Karpas-422 (cell line): ENCODE results near the gene ATXN1. TPM values are rescaled to one million over a fixed set of nuclear protein-coding genes. Genes with fewer than 3 reads are reported as not detected.
"Not testable (repeated sequence)": the region's sequence is repeated elsewhere in the genome, so short reads cannot be mapped to it uniquely, and the experiment has no call there.

Experiments
- DNase-seq: peaks from one replicate; pipeline ENCODE4 v3.0.0-alpha.2; 2015
- H2AFZ ChIP-seq: fragments of 200-600 bp; sonication (generic); 2 replicates; pipeline ENCODE4 v1.6.1; 2014; ENCODE audit warnings: antibody characterized with exemption, low read length, mixed read lengths
- H3K27ac ChIP-seq: fragments of 200-600 bp; sonication (generic); 2 replicates; pipeline ENCODE4 v1.5.1; 2014; ENCODE audit warnings: mild to moderate bottlenecking, low read length, moderate library complexity
- H3K27me3 ChIP-seq: fragments of 200-600 bp; sonication (generic); 2 replicates; pipeline ENCODE4 v1.6.1; 2014; ENCODE audit warnings: low read length, mixed read lengths
- H3K36me3 ChIP-seq: fragments of 200-600 bp; sonication (generic); 2 replicates; pipeline ENCODE4 v1.6.1; 2014; ENCODE audit warnings: low read length, mixed read lengths; ENCODE audit not compliant: insufficient read depth
- H3K4me1 ChIP-seq: fragments of 200-600 bp; sonication (generic); 2 replicates; pipeline ENCODE4 v1.6.1; 2014; ENCODE audit warnings: mild to moderate bottlenecking, low read length, mixed read lengths
- H3K4me2 ChIP-seq: fragments of 200-600 bp; sonication (generic); 2 replicates; pipeline ENCODE4 v1.6.1; 2014; ENCODE audit warnings: low read length, low read depth, mild to moderate bottlenecking; ENCODE audit not compliant: poor library complexity, severe bottlenecking
- H3K4me3 ChIP-seq: fragments of 200-600 bp; sonication (generic); 2 replicates; pipeline ENCODE4 v1.5.1; 2014; ENCODE audit warnings: mild to moderate bottlenecking, antibody characterized with exemption, low read length, mixed read lengths
- H3K79me2 ChIP-seq: fragments of 200-600 bp; sonication (generic); 2 replicates; pipeline ENCODE4 v1.6.1; 2014; ENCODE audit warnings: mild to moderate bottlenecking, low read length, mixed read lengths
- H3K9ac ChIP-seq: fragments of 200-600 bp; sonication (generic); 2 replicates; pipeline ENCODE4 v1.6.0; 2014; ENCODE audit warnings: low read length
- H3K9me2 ChIP-seq: fragments of 200-600 bp; sonication (generic), shearing (Covaris generic); replicated peaks from 2 replicates; pipeline ENCODE4 v1.6.0; 2014; ENCODE audit warnings: mild to moderate bottlenecking, low read length, moderate library complexity; ENCODE audit not compliant: insufficient read depth
- H3K9me3 ChIP-seq: fragments of 300-700, 200-600 bp; sonication (generic); 2 replicates; pipeline ENCODE4 v1.6.1; 2014; ENCODE audit warnings: low read length, mixed read lengths
- H4K20me1 ChIP-seq: fragments of 200-600 bp; sonication (generic); 2 replicates; pipeline ENCODE4 v1.6.1; 2014; ENCODE audit warnings: mild to moderate bottlenecking, antibody characterized with exemption, low read length, low read depth; ENCODE audit not compliant: insufficient read depth
- total RNA-seq: library from RNA; depleted of rRNA; stranded (reverse); fragments of >200 nt; shearing (Covaris generic); gene quantifications from 2 replicates; pipeline ENCODE4 v1.2.3, GENCODE V29; 2014; ENCODE audit warnings: low replicate concordance

Gene ATXN1
- total RNA-seq, 1 experiment from 2014 or later, result 0.37 TPM

DNA sequence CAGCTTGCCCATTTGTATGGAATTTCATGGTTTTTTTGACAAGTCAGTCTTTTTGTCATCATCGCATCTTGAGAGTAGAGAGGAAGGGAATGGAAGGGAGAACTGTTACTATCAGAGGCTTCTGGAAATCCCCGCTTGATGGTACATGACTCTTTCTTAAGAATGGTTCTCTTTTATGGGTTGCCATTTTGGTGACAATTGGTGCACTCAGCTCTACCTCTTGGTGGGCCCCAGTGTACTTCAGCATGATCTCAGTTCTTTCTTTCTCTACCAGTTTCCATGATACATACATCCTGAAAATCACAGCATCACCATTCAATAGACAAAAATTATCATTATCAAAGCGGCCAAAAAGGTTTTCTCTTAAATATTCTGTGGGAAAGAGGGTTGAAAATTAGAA, 147.1 kb downstream of the ATXN1 start:
- not testable (repeated sequence) for H3K27ac ChIP-seq, H3K9me3 ChIP-seq, DNase-seq

DNA sequence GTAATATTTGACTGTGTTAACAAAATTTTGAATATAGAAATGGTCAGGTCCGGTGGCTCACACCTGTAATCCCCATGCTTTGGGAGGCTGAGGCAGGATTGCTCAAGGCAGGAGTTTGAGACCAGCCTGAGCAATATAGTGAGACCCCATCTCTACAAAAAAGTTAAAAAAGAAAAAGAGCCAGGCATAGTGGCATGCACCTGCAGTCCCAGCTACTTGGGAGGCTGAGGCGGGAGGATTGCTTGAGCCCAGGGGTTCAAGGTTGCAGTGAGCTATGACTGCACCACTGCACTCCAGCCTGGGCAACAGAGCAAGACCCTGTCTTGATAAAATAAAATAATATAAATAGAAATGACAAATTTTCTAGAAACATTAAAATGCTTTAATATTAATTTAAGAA, 147.8 kb downstream of the ATXN1 start:
- not testable (repeated sequence) for H3K27ac ChIP-seq, H2AFZ ChIP-seq, H3K27me3 ChIP-seq, H3K9me2 ChIP-seq, H3K36me3 ChIP-seq, H3K4me1 ChIP-seq, H3K79me2 ChIP-seq, DNase-seq, H3K9ac ChIP-seq, H3K4me2 ChIP-seq, H3K4me3 ChIP-seq, H3K9me3 ChIP-seq, H4K20me1 ChIP-seq

More for the DNA sequence above, 147.1 kb downstream of the ATXN1 start:
- H3K9ac ChIP-seq, H3K4me1 ChIP-seq, H3K27me3 ChIP-seq, H3K4me2 ChIP-seq, H3K36me3 ChIP-seq, H3K4me3 ChIP-seq, H3K9me2 ChIP-seq, H4K20me1 ChIP-seq, H3K79me2 ChIP-seq, H2AFZ ChIP-seq: not testable (repeated sequence)

DNA sequence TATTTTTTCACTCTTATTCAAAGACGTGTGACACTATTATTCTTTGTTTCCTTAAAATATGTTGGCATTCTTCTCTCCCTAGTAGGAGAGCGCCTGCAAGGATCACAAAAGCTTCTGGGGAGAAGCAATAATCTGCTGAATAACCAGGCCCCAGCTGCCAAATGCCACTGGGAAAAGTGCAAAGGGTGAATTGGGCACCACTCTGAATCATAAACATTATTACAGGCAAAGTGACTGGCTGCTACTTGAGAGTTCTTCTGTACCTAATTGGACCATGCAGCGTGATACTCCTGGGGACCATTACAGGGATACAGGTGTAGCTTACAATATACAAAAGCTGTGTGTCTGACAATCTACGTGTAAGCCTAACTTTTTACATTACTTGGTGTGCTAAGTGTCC, 152.8 kb downstream of the ATXN1 start:
- no peaks in the 10 kb centered on the region for H4K20me1 ChIP-seq
- H3K4me1 ChIP-seq, result no peaks in the 10 kb centered on the region
- no peaks in the 10 kb centered on the region for H3K36me3 ChIP-seq
- no peak overlapping the region for H3K4me3 ChIP-seq
- no peak overlapping the region for H3K9ac ChIP-seq
- no peaks in the 10 kb centered on the region for H3K9me3 ChIP-seq
- no peaks in the 10 kb centered on the region for H3K79me2 ChIP-seq
- H3K27ac ChIP-seq, result no peak overlapping the region
- DNase-seq, result no peak
- H3K27me3 ChIP-seq, result no peaks in the 10 kb centered on the region
- no peak overlapping the region for H3K4me2 ChIP-seq
- H2AFZ ChIP-seq, result no peak overlapping the region
- H3K9me2 ChIP-seq, result no peaks in the 10 kb centered on the region

DNA sequence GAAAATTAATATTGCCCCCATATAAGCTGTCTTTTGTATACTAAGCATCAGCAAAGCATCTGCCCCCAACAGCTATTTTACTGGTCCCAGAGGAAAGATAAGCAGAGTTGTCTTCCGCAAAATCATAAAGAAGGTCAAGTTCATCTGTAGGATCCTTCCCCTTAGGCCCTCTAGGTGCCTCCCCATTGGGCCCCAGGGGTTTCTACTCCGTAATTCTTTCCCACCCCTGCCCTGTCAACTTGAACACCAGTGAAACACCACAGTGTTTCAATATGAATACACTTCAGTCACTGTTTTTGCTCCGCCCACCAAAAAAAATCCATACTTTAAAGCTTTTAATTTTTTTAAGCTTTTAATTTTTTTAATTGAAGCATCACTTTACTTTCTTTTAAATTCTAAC, 159.2 kb downstream of the ATXN1 start:
- Histone ChIP-seq H4K20me1 (no peaks in the 10 kb centered on the region), H3K4me3 (no peak overlapping the region)

DNA sequence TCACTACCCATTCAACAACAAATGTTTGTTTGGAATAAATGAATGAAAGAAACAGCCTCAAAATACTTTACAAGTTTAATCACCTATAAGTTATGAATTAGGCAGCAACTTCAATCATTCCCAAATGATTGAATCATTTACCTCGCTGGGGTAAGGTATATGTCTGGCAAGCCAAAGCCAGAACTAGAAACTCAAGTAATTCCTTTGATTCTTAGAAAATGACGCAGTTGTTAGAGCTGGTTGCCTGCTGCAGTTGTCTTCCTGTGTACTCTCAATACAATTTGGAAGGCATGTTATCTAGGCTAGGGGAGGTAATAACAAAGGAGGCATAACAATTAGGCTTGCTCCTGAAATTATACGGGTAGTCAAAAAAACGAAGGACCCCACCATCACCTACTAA, 160.6 kb downstream of the ATXN1 start:
- no peak overlapping the region for H3K4me2 ChIP-seq
- H2AFZ ChIP-seq, result no peak overlapping the region

More for the DNA sequence above, 159.2 kb downstream of the ATXN1 start:
- Histone ChIP-seq H3K9me3 (no peaks in the 10 kb centered on the region), H2AFZ (no peak overlapping the region), H3K9me2 (no peaks in the 10 kb centered on the region), H3K36me3 (no peaks in the 10 kb centered on the region), H3K27me3 (no peaks in the 10 kb centered on the region), H3K4me2 (no peak overlapping the region), H3K9ac (no peak overlapping the region), H3K27ac (no peak overlapping the region), H3K79me2 (no peaks in the 10 kb centered on the region), H3K4me1 (no peaks in the 10 kb centered on the region)
- DNase-seq, result no peak

DNA sequence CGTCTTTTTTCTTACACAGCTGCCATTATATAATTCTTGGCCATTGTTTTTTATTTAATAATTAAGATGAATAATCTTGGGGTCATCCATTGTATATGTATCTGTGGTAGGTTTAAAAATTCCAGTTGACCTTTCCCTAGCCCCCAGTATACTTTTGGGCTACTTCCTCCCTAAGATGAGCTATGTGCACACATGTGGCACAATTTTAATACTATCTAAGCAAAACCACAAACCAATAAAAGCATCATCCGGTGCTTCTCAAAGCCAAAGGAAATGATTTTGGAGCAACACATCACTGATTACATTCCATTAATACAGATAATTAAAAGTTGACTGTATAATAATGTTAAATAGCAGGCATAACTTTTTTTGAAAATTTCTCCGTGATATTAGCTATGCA, 161.2 kb downstream of the ATXN1 start:
- Histone ChIP-seq H3K27ac (no peak overlapping the region), H3K9ac (no peak overlapping the region), H3K4me3 (no peak overlapping the region), H3K9me2 (no peaks in the 10 kb centered on the region), H3K27me3 (no peaks in the 10 kb centered on the region), H3K79me2 (no peaks in the 10 kb centered on the region), H3K36me3 (no peaks in the 10 kb centered on the region), H3K4me1 (no peaks in the 10 kb centered on the region), H3K9me3 (no peaks in the 10 kb centered on the region), H2AFZ (no peak overlapping the region), H4K20me1 (no peaks in the 10 kb centered on the region), H3K4me2 (no peak overlapping the region)
- no peak for DNase-seq

More for the DNA sequence above, 160.6 kb downstream of the ATXN1 start:
- H3K4me1 ChIP-seq, result no peaks in the 10 kb centered on the region
- no peaks in the 10 kb centered on the region for H3K9me2 ChIP-seq
- H3K9ac ChIP-seq, result no peak overlapping the region
- no peaks in the 10 kb centered on the region for H3K27me3 ChIP-seq
- no peak for DNase-seq
- no peaks in the 10 kb centered on the region for H3K9me3 ChIP-seq
- no peak overlapping the region for H3K27ac ChIP-seq
- H3K79me2 ChIP-seq, result no peaks in the 10 kb centered on the region
- no peak overlapping the region for H3K4me3 ChIP-seq
- no peaks in the 10 kb centered on the region for H3K36me3 ChIP-seq
- no peaks in the 10 kb centered on the region for H4K20me1 ChIP-seq

DNA sequence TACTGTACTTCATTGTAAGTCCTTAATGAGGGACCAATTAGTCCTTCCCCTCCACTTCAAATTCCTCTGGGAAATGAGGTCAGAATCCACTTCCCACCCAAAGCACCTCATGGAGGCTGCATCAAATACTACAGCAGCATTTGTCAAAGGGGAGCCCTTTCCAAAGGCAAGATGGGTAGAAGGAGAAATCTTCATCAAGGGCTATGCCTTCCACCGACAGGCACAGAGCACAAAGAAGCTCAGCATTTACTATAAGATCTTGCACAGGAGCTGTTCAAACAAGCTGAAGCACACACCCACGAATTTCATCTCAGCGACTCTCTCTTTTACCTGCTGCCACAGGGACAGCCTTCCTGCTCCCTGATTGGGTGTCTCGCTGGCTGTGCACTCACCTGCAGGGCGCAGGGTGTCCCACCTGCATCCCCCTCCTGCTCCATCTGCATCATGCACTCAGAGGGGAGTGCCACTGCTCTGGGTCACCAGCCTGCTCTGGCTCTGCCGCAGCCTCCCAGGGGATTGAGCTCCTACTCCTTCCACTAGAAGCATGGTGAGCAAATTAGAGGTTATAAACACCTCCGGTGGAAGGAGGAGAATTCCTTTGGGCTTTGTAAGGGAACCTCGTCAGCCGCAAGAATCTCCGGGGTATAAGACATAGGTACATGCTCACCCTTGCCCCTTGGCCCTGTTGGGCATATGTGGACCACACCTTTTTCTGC, 164.5 kb downstream of the ATXN1 start:
- no peaks in the 10 kb centered on the region for H3K9me3 ChIP-seq
- no peak overlapping the region for H3K4me3 ChIP-seq
- no peak overlapping the region for H3K4me2 ChIP-seq
- no peaks in the 10 kb centered on the region for H3K79me2 ChIP-seq
- H3K36me3 ChIP-seq, result no peaks in the 10 kb centered on the region
- H4K20me1 ChIP-seq, result no peaks in the 10 kb centered on the region
- H3K9me2 ChIP-seq, result no peaks in the 10 kb centered on the region
- no peak for DNase-seq
- H3K27ac ChIP-seq, result no peak overlapping the region
- H3K27me3 ChIP-seq, result no peaks in the 10 kb centered on the region
- no peaks in the 10 kb centered on the region for H3K4me1 ChIP-seq
- H3K9ac ChIP-seq, result no peak overlapping the region
- no peak overlapping the region for H2AFZ ChIP-seq

DNA sequence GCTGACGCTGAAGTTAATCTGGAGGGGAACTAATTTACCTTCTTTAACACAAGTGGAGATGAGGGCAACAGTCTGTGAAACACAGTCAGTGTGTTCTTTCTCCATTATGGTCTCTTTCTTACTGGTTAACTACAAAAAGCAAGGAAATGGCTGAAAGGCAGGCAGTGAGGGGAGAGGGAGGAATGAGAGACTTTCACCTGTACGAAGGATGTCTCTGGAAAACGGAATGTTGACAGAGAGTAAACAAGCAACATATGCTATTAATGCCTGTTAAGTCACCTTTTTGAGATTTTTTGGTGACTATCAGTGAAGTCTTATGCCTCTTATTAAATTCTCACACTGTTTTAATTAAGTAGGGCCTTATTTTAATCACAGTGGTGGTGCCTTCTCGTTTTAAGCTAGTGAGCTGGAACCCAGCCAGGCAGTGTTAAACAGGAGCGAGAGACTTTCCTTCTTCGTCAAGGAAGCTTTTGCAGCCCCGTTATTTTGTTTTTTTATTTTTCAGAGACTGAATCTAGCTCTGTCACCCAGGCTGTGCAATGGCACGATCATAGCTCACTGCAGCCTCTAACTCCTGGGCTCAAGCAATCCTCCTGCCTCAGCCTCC, 165.6 kb downstream of the ATXN1 start:
- Histone ChIP-seq H3K36me3 (no peaks in the 10 kb centered on the region), H3K27ac (no peak overlapping the region), H2AFZ (no peak overlapping the region), H3K27me3 (no peaks in the 10 kb centered on the region), H4K20me1 (no peaks in the 10 kb centered on the region), H3K4me2 (no peak overlapping the region), H3K4me1 (no peaks in the 10 kb centered on the region), H3K79me2 (no peaks in the 10 kb centered on the region), H3K4me3 (no peak overlapping the region), H3K9me2 (no peaks in the 10 kb centered on the region), H3K9me3 (no peaks in the 10 kb centered on the region), H3K9ac (no peak overlapping the region)
- DNase-seq, result no peak
